Muscle layer of colon (tissue), 2 donors: ENCODE measurements around the gene ADAMTSL5.
A peak's percentile ranks its signal among the peaks of the same experiment; 100 is the strongest.

Source experiments
- H3K27ac ChIP-seq: one replicate; pipeline ENCODE4 v1.7.0; 2013; ENCODE audit warnings: low read depth, mild to moderate bottlenecking, low read length, moderate library complexity
- H3K27me3 ChIP-seq, 2 donors: one replicate each; pipeline ENCODE4 v1.7.0; 2013; ENCODE audit warnings: low read length in 2 of 2, mild to moderate bottlenecking in 2 of 2; ENCODE audit not compliant: insufficient read depth in 2 of 2, control insufficient read depth in 1 of 2
- H3K36me3 ChIP-seq: one replicate; pipeline ENCODE4 v1.7.0; 2013; ENCODE audit warnings: mild to moderate bottlenecking, low read length; ENCODE audit not compliant: insufficient read depth
- H3K4me1 ChIP-seq: one replicate; pipeline ENCODE4 v1.7.0; 2013; ENCODE audit warnings: mild to moderate bottlenecking, low read length; ENCODE audit not compliant: insufficient read depth
- H3K4me3 ChIP-seq, 2 donors: one replicate each; pipeline ENCODE4 v1.7.0; 2013; ENCODE audit warnings: low read length in 2 of 2, low read depth in 1 of 2, mild to moderate bottlenecking in 1 of 2, moderate library complexity in 1 of 2
- H3K9ac ChIP-seq: one replicate; pipeline ENCODE4 v1.7.0; 2013; ENCODE audit warnings: low read length
- H3K9me3 ChIP-seq: one replicate; pipeline ENCODE4 v1.7.0; 2013; ENCODE audit warnings: mild to moderate bottlenecking, low read length
- donor health status: abdominal sarcoma.
- donor health status: Adenocarcinoma of cecum.

ADAMTSL5 gene

DNA sequence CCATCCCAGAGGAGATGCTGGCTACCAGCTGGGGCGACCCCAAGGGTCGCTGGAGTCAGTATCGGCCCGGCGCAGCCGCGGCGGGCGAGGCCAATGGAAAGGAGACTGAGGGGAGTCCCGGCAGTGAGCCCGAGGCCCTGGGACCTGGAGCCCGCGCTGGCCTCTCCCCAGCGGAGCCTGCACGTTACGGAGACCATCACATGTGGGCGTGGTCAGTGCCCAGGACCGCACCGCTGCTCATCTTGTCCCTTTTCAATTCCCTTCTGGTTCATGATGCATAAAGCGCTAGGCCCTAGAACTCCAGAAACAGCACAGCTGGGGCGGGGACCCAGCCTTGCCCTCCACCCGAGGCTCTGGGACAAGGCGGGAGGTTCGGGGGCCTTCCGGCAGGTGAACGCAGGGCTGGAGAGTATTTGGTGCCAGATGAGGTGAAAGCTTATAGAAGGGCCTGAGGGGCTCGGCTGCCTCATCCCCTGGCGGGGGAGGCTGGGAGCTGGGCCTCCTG lies 41.8 kb downstream of the ADAMTSL5 start:
- peaks cover 3% of the 10 kb centered on the region for H3K36me3 ChIP-seq
- peaks cover 18% of the 10 kb centered on the region for H3K4me1 ChIP-seq
- no peak overlapping the region for H3K9ac ChIP-seq
- no peaks in the 10 kb centered on the region for H3K9me3 ChIP-seq
- H3K27ac ChIP-seq = no peak overlapping the region
- peak overlapping the region in 1 of 2 donors; percentile 6 for H3K4me3 ChIP-seq
- H3K27me3 ChIP-seq = peaks cover 28 to 77% of the 10 kb centered on the region in 2 donors

DNA sequence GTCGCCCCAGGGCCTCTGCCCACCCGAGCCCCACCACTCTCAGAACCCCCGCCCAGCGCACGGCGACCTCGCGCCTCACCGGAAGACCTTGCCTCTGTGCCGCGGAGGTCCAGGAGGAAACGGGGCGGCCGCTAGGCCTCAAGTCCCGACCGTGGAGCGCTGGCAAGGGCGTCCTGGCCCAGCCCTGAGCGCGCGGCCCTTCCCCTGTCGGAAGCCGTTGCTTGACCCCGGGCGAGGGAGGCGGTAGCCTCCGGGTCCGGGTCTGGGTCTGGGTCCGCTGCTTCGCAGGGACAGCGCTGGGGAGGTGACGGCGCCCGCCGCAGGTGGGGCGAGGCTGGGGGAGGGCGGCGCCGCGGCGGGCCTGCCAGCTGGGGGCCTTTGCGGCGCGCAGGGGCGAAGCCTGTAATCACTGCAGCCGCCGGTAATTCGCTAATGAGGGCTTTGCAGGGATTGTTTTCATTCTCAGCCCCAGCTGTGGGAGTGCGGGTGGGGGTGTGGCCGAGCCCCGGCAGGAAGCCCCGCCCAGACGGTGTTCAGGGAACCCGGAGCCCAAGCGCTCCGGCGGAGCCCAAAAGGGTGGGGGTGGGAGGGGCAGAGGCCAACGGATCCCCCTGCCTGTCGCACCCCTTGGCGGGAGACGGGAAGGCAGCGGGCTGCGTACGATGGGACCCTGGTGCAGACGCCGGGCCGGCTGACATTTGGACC lies 42.4 kb downstream of the ADAMTSL5 start:
- H3K9me3 ChIP-seq = no peaks in the 10 kb centered on the region
- H3K4me1 ChIP-seq = peaks cover 18% of the 10 kb centered on the region
- no peak overlapping the region for H3K27ac ChIP-seq
- no peaks in the 10 kb centered on the region for H3K36me3 ChIP-seq
- H3K4me3 ChIP-seq = peak overlapping the region in 1 of 2 donors; percentile 31
- no peak overlapping the region for H3K9ac ChIP-seq
- peaks cover 28 to 83% of the 10 kb centered on the region in 2 donors for H3K27me3 ChIP-seq

DNA sequence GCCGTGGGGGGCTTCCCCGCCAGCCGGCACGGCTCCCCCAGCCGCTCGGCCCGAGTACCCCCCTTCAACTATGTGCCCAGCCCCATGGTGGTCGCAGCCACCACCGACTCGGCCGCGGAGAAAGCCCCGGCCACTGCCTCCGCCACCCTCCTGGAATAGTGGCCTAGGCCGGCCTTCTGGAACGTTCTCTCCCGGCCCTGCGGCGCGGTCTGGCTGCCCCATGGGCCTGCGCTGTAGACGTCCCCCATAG lies 42.8 kb downstream of the ADAMTSL5 start:
- no peak overlapping the region for H3K9ac ChIP-seq
- H3K36me3 ChIP-seq = no peaks in the 10 kb centered on the region
- peaks cover 28 to 88% of the 10 kb centered on the region in 2 donors for H3K27me3 ChIP-seq
- peak overlapping the region in 1 of 2 donors; percentile 31 for H3K4me3 ChIP-seq
- peaks cover 18% of the 10 kb centered on the region for H3K4me1 ChIP-seq
- H3K27ac ChIP-seq = no peak overlapping the region
- H3K9me3 ChIP-seq = no peaks in the 10 kb centered on the region

DNA sequence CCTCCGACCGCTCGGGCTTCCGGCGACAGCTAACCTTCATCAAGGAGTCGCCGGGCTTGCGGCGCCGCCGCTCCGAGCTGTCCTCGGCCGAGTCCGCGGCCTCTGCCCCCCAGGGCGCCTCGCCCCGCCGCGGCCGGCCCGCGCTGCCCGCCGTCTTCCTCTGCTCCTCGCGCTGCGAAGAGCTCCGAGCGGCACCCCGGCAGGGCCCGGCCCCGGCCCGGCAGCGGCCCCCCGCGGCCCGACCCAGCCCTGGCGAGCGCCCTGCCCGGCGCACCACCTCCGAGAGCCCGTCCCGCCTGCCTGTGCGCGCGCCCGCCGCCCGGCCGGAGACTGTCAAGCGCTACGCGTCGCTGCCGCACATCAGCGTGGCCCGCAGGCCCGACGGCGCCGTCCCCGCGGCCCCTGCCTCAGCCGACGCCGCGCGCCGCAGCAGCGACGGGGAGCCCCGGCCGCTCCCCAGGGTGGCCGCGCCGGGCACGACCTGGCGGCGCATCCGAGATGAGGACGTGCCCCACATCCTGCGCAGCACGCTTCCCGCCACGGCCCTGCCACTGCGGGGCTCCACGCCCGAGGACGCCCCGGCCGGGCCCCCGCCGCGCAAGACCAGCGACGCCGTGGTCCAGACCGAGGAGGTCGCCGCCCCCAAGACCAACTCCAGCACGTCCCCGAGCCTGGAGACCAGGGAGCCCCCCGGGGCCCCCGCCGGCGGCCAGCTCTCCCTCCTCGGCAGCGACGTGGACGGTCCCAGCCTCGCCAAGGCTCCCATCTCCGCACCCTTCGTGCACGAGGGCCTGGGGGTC lies 43.4 kb downstream of the ADAMTSL5 start:
- Histone ChIP-seq H3K9ac (no peak overlapping the region), H3K4me3 (no peak overlapping the region), H3K4me1 (peaks cover 18% of the 10 kb centered on the region), H3K27ac (no peak overlapping the region), H3K9me3 (no peaks in the 10 kb centered on the region), H3K27me3 (peaks cover 28 to 88% of the 10 kb centered on the region in 2 donors), H3K36me3 (no peaks in the 10 kb centered on the region)

DNA sequence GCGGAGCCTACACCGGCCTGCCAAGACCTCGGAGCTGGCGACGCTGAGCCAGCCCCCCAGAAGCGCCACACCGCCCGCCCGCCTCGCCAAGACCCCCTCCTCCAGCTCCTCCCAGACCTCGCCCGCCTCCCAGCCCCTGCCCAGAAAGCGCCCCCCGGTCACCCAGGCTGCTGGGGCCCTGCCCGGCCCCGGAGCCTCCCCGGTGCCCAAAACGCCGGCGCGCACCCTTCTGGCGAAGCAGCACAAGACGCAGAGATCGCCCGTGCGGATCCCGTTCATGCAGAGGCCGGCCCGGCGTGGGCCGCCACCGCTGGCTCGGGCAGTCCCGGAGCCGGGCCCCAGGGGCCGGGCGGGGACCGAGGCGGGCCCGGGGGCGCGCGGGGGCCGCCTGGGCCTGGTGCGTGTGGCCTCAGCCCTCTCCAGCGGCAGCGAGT lies 44.0 kb downstream of the ADAMTSL5 start:
- H3K27me3 ChIP-seq = peaks cover 28 to 82% of the 10 kb centered on the region in 2 donors
- no peak overlapping the region for H3K9ac ChIP-seq
- no peaks in the 10 kb centered on the region for H3K9me3 ChIP-seq
- H3K4me3 ChIP-seq = no peak overlapping the region
- H3K4me1 ChIP-seq = peaks cover 18% of the 10 kb centered on the region
- H3K27ac ChIP-seq = no peak overlapping the region
- H3K36me3 ChIP-seq = no peaks in the 10 kb centered on the region

DNA sequence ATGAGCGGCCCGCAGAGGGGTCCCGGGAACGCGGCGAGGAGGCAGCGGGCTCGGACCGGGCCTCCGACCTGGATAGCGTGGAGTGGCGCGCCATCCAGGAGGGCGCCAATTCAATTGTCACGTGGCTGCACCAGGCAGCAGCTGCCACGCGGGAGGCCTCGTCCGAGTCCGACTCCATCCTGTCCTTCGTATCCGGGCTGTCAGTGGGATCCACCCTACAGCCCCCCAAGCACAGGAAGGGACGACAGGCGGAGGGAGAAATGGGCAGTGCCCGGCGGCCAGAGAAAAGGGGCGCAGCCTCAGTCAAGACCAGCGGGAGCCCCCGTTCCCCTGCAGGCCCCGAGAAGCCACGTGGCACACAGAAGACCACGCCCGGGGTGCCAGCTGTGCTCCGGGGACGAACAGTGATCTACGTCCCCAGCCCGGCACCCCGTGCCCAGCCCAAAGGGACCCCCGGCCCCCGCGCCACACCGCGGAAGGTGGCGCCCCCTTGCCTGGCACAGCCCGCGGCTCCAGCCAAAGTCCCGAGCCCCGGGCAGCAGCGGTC lies 44.5 kb downstream of the ADAMTSL5 start:
- Histone ChIP-seq H3K9ac (no peak overlapping the region), H3K27ac (no peak overlapping the region), H3K4me3 (no peak overlapping the region), H3K9me3 (no peaks in the 10 kb centered on the region), H3K4me1 (peaks cover 18% of the 10 kb centered on the region), H3K36me3 (no peaks in the 10 kb centered on the region), H3K27me3 (peaks cover 25 to 77% of the 10 kb centered on the region in 2 donors)

DNA sequence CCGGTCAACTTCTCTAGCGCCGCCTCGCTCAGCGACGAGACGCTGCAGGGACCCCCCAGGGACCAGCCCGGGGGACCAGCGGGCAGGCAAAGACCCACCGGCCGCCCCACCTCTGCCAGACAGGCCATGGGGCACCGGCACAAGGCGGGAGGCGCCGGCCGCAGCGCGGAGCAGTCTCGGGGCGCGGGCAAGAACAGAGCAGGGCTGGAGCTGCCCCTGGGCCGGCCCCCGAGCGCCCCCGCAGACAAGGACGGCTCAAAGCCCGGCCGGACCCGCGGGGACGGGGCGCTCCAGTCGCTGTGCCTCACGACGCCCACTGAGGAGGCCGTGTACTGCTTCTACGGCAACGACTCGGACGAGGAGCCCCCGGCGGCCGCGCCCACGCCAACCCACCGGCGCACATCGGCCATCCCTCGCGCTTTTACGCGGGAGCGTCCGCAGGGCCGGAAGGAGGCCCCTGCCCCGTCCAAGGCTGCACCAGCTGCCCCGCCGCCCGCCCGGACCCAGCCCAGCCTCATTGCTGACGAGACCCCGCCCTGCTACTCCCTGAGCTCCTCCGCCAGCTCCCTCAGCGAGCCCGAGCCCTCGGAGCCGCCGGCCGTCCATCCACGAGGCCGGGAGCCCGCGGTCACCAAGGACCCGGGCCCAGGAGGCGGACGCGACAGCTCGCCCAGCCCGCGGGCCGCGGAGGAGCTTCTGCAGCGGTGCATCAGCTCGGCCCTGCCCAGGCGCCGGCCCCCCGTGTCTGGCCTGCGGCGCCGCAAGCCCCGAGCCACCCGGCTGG lies 45.1 kb downstream of the ADAMTSL5 start:
- Histone ChIP-seq H3K4me1 (peaks cover 18% of the 10 kb centered on the region), H3K9me3 (no peaks in the 10 kb centered on the region), H3K27ac (no peak overlapping the region), H3K4me3 (no peak overlapping the region), H3K27me3 (peaks cover 18 to 70% of the 10 kb centered on the region in 2 donors), H3K36me3 (no peaks in the 10 kb centered on the region), H3K9ac (no peak overlapping the region)

DNA sequence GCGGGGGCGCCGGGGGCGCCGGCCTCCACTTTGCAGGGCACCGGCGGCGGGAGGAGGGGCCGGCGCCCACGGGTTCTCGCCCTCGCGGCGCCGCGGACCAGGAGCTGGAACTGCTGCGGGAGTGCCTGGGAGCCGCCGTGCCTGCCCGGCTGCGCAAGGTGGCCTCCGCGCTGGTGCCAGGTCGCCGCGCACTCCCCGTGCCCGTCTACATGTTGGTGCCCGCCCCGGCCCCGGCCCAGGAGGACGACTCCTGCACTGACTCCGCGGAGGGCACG lies 45.7 kb downstream of the ADAMTSL5 start:
- Histone ChIP-seq H3K4me3 (no peak overlapping the region), H3K9me3 (no peaks in the 10 kb centered on the region), H3K4me1 (peaks cover 18% of the 10 kb centered on the region), H3K9ac (no peak overlapping the region), H3K36me3 (no peaks in the 10 kb centered on the region), H3K27ac (no peak overlapping the region), H3K27me3 (peaks cover 13 to 65% of the 10 kb centered on the region in 2 donors)

DNA sequence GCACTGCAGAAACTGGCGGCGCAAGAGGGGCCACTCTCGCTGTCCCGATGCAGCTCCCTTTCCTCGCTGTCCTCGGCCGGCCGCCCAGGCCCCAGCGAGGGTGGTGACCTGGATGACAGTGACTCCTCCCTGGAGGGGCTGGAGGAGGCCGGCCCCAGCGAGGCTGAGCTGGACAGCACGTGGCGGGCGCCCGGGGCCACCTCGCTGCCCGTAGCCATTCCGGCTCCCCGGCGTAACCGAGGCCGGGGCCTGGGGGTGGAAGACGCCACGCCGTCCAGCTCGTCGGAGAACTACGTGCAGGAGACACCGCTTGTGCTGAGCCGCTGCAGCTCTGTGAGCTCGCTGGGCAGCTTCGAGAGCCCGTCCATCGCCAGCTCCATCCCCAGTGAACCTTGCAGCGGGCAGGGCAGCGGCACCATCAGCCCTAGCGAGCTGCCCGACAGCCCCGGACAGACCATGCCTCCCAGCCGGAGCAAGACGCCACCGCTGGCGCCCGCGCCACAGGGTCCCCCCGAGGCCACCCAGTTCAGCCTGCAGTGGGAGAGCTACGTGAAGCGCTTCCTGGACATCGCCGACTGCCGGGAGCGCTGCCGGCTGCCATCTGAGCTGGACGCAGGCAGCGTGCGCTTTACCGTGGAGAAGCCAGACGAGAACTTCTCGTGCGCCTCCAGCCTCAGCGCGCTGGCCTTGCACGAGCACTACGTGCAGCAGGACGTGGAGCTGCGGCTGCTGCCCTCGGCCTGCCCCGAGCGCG lies 46.2 kb downstream of the ADAMTSL5 start:
- Histone ChIP-seq H3K4me3 (no peak overlapping the region), H3K27me3 (peaks cover 8 to 60% of the 10 kb centered on the region in 2 donors), H3K9me3 (no peaks in the 10 kb centered on the region), H3K9ac (no peak overlapping the region), H3K36me3 (no peaks in the 10 kb centered on the region), H3K27ac (no peak overlapping the region), H3K4me1 (peaks cover 14% of the 10 kb centered on the region)

DNA sequence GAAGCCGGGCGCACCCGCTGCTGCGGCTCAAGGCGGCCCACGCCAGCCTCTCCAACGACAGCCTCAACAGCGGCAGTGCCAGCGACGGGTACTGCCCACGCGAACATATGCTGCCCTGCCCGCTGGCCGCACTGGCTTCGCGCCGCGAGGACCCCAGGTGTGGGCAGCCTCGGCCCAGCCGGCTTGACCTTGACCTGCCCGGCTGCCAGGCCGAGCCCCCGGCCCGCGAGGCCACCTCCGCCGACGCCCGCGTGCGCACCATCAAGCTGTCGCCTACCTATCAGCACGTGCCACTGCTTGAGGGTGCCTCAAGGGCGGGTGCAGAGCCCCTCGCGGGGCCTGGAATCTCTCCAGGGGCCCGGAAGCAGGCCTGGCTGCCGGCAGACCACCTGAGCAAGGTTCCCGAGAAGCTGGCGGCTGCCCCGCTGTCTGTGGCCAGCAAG lies 46.8 kb downstream of the ADAMTSL5 start:
- Histone ChIP-seq H3K4me3 (no peak overlapping the region), H3K36me3 (no peaks in the 10 kb centered on the region), H3K27ac (no peak overlapping the region), H3K9ac (no peak overlapping the region), H3K4me1 (peaks cover 8% of the 10 kb centered on the region), H3K27me3 (peaks cover 2 to 54% of the 10 kb centered on the region in 2 donors), H3K9me3 (no peaks in the 10 kb centered on the region)
